ENCODE data around the gene DIP2C.
"Not testable (repeated sequence)": the region's sequence is repeated elsewhere in the genome, so short reads cannot be mapped to it uniquely, and the experiment has no call there.

The DIP2C gene

DNA sequence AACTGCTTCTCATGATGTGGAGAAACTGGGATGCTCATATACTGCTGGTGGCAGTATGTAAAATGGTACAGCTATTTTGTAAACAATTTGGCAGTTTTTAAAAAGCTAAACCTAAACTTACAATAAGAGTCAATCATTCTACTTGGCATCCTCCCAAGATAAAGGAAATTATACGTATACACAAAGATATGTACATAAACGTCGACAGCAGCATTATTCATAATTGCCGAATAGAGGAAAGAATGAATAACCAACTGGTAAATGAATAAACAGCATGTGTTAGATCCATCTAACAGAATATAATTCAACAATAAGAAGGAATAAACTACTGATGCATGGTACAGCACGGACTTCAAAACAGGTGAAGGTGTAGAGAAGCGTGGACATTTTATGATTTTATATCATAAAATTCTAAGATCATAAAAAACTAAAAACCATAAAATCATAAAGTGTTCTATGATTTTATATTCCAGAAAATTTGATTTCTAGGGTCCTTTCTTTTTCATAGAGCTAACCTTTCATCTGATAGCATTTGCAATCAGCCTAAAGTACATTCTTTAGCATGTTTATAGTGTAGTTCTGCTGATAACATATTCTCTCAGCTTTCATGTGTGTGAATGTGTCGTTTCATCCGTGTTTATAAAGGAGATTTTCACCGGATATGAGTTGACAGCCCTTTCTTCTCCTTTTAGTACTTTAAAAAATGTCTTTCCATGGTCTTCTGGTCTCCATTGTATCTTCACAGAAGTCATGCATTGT, 261.5 kb downstream of the DIP2C start:
- DNase-seq: no peak

DNA sequence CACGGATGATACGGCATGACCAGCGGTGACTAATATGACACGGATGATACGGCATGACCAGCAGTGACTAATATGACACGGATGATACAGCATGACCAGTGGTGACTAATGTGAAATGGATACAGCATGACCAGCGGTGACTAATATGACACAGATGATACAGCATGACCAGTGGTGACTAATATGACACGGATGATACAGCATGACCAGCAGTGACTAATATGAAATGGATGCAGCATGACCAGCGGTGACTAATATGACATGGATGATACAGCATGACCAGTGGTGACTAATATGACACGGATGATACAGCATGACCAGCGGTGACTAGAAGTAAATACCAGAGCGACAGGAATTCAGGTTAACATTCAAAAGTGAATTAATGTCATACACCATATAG, 264.1 kb downstream of the DIP2C start:
- DNase-seq: not testable (repeated sequence)

DNA sequence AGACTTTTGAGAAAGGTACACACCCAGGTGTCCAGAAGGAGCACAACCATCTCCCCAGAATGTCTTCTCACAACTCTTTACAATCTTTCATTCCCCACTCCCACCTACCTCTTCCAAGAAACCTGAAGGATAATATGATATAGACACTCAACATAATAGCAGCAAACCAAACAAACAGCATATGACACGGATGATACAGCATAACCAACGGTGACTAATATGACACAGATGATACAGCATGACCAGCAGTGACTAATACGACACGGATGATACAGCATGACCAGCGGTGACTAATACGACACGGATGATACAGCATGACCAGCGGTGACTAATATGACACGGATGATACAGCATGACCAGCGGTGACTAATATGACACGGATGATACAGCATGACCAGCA, 264.7 kb downstream of the DIP2C start:
- not testable (repeated sequence) for DNase-seq

DNA sequence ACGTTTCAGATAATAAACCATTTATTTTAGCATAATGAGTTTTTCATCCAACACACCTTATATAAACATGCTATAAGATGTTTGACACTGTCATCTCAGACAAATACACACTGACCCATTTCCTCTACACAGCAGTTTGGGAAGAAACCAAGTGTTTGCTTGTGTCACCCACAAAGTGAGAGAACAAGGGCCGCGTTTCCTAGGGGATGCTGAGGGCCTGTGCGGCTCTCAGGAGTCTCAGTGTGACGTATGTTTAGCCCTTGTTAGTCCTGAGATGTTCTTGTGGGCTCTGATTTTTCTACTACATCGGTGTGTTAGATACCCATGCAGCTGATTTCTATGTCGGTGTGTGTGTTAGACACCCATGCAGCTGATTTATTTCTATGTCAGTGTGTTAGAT, 266.3 kb downstream of the DIP2C start:
- no peak for DNase-seq

DNA sequence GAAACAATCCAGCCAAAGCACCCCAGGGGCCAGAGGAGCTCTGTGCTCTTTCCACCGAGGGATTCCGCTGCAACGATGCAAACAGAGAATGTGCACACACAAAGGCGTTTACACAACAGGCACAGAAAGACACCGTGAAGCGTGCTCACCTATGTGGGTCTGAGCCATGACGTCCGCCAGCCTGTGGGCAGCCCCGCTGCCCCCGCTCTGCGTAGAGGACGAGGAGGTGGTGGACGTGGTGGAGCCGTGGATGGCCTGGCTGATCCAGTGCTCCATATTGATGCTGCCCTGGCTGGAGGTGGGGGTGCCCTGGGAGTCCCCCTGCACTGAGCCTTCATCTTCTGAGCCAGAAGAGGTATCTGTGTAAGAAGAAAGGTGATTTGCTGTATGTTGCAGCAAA, 266.8 kb downstream of the DIP2C start:
- DNase-seq: no peak

DNA sequence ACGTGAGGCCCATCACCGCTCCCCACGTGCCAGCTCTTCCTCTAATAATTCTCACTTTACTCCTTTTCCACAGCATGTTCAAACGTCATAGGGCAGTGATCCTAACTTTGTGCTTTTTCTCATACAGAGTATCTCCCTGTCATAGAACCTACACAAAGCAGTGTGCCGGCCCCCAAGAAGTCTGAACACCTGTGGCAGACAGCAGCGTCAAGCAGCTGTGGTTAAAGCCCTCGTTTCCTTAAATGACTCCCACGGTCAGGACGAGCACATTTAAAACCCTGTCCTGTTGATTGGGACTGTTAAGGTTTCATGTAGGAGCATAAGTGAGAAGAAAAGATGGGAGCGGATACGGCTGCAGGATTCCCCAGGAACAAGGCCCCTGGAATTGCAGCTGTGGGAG, 267.2 kb downstream of the DIP2C start:
- DNase-seq: no peak

DNA sequence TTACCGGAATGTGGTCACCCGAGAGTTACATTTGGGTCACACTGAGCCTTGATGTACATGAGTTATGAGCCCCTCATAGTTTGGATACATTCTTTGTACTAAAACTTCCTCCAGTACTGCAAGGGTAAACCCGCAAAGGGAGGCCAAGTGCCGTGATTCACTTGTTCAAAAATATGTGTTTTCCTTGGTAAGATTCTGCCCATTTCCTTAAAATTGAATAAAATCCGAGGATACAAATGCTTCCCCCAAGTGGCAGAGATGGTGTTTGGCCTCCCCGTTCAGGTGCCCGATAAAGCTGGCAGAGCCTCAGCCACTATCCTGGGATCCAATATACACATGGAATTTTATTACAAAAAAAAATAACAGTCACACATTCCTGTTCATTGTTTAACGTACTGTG, 268.3 kb downstream of the DIP2C start:
- DNase-seq: no peak

DNA sequence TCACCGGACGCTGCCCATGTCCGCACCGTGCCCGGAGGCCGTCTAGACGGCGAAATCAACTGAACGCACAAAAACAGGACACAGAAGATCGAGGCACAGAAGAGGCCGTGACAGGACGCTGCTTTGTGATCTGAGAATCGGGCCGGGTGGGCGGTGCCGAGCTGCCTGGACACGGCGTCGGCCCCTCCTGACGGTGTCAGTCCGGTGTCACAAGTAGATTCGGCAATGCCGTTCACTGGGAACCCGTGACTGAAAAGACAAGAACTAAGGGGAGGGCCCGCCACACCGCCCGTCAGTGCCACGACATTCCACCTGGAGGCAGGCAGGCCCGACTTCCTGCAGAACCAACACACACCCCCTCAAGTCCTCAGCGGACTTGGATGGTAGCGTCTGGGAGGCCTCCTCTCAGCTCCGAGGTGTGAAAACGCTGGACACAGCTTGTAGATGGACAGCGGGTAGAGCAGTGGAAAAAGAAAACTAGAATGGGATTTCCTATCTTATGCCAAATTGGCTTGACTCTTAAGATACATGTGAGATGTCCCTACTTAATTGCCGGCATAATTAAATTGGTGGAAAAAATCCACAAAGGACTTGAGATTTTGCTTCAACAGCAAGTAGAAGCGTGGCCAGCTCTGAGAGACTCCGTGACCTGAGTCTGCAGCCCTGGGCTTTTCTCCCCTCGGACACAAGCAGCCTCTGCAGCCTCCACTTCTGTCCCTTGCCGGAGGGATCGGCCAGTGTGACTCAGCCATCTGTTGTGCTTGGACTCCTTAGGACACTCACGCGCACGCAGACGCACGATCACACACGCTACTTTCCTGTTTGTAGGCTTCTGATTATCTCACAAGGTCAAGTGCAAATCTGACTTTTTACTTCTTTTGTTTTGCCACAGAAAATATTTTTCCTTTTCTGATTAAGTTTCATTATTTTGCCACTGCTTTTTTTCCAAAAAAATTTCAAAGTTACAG, 269.0 kb downstream of the DIP2C start:
- DNase-seq: no peak

DNA sequence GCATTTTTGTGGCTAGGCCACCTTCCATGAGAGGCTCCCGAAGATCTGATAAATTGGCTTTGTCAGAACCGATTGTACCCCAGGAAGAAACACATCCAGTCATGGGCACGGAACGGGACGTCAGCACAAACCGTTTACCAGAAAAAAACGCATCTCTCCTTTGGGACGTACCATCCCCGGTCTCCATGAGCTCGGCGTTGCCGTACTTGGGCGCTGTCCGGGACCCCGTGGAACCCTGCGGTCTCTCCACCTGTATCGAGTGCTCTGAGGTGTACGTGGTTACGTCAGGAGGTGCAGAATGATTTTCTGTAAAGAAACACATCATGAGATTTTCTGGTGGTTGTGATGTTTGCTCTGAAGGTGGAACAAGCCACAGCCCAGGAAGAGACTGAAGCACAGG, 270.6 kb downstream of the DIP2C start:
- DNase-seq: no peak

DNA sequence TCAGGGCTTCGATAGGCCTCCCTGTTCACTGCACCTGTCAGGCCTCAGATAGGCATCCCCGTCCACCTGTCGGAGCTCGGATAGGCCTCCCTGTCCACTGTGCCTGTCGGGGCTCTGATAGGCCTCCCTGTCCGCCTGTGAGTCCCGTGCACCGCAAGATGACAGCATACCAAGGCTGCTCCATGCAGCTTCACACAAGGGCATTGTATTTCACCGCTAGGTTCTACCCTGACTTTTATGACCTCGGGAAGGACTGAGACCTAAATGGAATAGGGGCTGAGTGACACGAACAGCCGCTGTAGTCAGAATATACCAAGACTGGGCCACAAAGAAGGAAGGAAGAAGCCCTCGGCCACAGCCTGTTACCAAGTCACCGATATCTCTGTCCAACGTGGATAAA, 271.2 kb downstream of the DIP2C start:
- DNase-seq: no peak

DNA sequence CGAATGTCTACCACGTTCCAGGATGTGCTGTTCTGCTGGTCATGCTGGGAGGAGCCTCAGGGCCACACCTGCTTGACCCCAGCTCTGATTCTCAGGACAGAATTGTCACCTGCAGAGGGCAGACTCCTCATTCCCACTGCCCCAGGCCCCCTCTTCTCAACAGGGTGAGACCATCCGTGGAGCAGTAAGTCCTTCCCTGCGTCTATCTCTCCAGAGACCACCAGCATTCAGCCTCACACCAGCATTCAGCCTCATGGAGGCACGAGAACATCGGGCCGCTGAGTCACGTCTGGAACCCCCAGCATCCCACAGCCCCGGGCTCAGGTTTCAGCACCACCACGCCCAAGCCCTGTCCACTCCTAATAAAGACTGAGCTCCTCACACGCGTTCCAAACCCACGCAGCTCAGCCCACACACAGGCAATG, 273.4 kb downstream of the DIP2C start:
- no peak for DNase-seq

DNA sequence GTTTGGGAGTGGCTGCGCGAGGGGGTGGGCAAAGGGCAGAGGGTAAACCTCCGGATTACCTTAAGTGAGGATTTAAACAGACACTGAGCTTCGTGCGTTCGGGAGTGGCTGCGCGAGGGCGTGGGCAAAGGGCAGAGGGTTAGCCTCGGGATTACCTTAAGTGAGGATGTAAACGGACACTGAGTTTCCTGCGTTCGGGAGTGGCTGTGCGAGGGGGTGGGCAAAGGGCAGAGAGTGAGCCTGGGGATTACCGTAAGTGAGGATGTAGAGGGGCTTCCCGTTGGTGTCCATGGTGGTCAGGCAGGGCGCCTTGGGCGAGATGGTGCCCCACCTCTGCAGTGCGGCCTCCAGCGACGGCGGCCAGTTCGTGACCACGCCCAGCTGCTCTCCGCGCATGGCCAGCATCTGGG, 275.8 kb downstream of the DIP2C start:
- no peak for DNase-seq

DNA sequence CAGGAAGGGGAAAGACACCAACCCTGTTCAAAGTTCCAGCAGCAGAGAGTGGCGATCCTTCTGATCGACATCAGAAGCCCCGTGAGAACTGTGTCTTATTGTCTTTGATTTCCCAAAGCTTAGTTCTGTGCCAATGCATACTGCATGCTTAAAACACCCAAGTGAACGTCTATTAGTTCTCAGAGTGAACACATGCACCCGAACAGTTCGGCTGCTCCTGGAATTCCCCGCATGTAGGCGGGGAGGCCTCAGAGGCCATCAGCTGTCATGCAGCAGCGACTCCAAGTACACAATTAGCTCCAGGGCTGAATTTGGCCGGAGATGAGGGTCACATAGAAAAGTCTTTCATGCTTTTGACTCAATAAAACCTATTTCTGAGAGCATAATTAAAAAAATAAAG, 277.4 kb downstream of the DIP2C start:
- DNase-seq: no peak

DNA sequence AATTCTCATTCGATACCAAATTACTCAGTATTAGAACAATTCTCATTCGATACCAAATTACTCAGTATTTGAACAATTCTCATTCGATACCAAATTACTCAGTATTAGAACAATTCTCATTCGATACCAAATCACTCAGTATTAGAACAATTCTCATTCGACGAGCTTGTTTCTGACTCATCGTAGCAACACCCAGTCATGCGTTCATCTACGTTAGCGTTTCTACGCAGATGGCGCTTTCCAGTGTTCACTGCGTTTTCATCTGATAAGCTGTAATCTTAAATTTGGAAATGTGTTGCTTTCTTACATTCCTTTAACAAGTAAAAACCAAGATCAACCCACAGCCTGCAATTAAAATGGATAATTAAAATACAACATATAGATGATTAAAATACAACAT, 277.9 kb downstream of the DIP2C start:
- DNase-seq: no peak

DNA sequence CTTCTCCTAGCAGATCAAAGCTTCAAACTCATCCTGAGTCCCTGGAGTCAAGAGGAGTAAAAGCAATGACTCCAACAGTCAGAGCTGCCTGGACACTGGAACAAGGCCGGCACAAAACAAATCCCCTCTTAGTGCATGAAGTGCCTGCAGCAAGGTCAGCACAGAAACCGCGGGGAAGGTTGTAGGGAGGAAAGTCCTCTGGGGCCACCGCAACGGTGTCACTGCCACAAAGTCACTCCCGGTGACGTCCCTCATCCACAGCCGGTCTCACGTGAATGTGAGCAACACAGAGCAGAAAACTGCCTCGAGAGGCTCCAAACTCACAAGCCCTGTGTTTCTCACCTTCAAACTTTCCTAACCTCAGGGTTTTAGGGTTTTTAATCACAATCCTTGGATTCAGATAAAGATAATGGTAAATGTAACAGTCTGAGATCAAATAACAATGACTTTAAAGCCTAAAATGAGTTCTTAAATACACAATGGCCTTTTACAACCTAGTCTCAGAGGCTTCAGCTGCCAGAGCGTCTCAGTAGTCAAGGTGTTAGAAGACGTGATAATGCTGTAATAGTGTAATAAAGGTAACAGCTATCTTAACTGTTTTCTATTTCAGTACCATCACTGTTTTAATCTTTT, 279.9 kb downstream of the DIP2C start:
- no peak for DNase-seq

DNA sequence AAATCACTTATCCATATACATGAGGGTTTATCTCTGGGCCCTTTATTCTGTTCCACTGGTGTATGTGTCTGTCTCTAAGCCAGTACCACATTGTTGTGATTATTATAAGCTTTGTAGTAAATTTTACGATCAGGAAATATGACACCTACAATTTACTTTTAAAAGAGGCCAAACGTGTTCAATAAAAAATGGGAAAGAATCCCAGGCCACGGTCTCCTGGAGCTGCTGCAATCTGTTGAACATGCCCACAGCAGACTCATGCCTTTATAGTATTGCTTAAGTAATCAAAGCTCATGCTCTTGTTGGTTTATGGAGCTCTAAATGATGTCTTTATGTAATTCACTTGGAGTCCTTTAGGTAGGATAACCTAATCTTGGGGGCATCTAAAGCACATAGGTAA, 281.2 kb downstream of the DIP2C start:
- no peak for DNase-seq

DNA sequence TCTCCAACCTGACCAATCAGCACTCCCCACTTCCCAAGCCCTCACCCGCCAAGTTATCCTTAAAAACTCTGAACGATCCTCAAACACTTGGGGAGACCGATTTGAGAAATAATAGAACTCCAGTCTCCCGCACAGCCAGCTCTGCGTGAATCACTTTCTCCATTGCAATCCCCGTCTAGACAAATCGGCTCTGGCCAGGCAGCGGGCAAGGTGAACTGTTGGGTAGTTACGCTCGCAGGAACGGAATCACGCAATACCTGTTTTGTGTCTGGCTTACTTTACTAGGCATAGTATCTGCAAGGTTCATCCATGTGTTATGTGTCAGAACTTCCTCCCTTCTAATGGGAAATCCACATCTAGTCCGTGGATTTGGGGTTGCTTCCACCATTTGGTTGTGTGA, 282.5 kb downstream of the DIP2C start:
- no peak for DNase-seq

DNA sequence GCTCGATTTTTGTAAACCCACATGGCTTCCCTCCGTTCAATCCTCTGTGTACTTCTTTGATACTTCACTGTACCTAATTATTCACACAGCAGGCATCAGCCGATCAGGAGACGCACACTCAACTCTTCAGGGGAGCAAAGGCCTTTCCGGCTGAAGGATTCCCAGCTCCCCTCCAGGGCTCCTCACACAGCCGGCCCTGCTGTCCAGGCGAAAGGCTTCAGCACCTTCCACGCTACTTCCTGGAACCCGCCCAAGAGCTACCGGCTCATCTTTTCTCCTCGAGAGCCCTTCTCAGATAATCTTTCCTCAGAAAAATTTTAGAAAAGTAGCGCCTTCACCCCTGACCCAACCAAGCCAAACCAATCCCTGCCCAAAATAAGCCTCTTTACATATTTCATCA, 283.8 kb downstream of the DIP2C start:
- no peak for DNase-seq

DNA sequence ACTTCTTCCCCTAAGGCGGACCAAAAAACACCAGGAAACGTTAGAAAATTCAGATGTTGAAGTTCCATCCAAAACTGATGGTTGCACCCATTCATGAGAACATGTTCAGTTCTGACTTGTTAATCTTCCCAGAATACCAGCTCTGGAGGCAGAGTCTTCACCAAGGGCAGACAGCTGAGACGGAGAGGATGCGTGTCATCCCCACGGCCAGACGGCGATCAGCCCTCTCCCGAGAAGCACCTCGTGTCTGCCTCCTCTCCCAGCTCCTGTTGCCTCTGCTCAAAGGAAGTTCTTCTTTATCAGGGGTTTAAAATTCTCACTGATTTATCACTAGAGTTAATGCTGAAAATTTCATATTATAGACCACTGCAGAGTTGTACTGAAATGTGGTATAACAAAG, 284.5 kb downstream of the DIP2C start:
- DNase-seq: no peak

DNA sequence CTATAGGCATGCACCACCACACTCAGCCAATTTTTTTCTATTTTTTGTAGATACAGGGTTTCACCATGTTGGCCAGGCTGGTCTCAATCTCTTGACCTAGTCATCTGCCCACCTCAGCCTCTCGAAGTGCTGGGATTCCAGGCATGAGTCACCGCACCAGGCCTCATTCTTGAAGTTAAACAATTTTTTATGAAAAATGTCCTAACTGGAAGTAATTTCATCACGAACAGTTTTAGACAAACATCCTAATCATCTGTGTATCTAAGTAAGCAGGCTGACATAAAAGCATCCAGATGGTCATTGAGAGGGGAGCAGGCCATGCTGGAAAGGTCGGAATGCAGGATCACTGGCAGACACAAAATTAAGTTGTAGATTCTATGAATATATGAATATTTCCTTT, 285.1 kb downstream of the DIP2C start:
- DNase-seq: no peak

DNA sequence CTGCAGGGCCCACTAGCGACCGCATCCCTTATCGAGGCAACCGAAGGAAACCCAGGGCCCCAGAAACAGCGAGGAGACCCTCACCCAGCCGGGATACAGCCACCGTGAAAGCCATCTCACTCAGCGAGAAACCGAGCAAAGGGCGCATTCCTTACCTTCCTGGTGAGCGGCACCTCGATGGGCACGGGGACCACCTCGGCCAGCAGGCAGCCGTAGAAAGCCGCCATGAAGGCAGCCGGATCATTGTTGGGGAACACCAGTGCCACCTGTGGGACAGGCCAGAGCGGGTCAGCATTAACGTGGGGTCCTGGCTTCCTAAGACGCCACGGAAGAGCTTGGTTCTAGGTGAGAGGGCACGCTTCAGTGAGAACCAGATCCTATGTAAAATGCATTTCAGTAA, 290.5 kb downstream of the DIP2C start:
- peak; percentile 15 for DNase-seq

DNA sequence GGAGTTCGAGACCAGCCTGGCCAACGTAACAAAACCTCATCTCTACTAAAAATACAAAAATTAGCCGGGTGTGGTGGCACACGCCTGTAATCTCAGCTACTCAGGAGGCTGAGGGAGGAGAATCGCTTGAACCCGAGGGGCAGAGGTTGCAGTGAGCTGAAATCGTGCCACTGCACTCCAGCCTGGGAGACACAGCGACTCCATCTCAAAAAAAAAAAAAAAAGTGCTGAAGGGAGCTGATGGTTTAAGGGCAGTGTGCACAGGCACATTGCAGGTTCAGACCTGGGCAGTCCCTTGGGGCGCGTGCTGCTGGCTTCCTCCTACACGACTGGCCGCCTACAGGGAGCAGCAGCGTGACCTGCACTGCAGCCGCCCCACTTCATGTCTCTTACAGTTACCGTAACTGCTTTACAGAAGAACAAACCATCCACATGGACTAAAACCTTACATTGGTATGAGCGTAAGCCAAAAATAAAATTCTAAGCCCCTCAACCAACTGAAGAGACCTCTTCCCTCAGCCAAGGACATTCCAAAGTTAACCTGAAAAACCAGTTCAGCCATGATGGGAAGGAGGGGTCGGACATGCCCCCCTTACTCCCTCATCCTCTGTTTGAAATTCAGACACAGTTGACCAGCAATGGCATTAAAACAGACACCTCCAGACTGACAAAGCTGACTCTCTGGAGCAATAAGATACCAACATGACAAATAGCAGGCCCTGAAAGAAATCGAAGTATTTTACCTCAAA, 292.0 kb downstream of the DIP2C start:
- no peak for DNase-seq
